GM19238 (cell line): ENCODE results near the gene RB1.

Source experiments
- DNase-seq: peaks from one replicate; pipeline ENCODE4 v3.0.0; 2011; ENCODE audit warnings: low spot score; ENCODE audit not compliant: insufficient read length

RB1 gene

GRCh38 chr13:48493066-48493765 is 189.7 kb downstream of the RB1 start:
- no peak for DNase-seq

DNA sequence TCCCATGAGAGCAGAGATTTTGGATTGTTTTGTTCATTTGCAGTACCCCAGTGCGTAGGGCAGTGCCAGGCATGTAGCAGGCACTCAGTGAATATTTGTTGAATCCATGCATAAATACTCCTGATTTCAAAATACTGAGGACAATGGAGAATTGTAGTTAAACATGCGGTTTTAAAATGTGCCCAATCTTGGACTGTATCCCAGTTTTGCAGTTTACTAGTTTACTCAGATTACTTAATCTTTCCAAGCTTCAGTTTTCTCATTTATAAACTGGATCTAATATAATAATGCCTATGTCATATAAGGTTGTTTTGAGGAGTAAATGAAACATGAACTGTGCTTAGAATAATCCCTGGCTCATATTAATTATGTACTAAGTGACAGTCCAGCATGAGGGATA is 190.3 kb downstream of the RB1 start:
- DNase-seq, result no peak

GRCh38 chr13:48494874-48495273 is 191.3 kb downstream of the RB1 start:
- DNase-seq, result no peak

- DNase-seq, result no peak
Measured at GRCh38 chr13:48496271-48497161, 193.0 kb downstream of the RB1 start.

DNA sequence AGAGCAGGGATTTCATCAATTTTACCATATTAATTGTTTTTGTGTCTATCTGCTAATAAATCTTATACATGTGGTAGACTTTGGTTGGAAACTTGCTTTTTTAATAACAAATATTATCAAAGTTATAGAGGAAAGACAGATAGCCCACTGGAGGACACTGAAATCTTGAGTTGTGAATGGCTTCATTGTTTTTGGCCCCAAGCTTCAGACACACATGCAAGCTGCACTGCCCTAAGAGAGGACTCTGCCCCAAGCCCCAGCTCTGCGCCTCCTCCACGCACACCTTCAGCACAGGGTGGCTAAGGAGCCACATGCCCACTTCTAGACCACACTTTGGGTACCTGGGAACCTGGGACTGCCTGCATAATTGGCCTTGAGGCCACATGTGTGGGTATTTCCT is 194.1 kb downstream of the RB1 start:
- no peak for DNase-seq

DNA sequence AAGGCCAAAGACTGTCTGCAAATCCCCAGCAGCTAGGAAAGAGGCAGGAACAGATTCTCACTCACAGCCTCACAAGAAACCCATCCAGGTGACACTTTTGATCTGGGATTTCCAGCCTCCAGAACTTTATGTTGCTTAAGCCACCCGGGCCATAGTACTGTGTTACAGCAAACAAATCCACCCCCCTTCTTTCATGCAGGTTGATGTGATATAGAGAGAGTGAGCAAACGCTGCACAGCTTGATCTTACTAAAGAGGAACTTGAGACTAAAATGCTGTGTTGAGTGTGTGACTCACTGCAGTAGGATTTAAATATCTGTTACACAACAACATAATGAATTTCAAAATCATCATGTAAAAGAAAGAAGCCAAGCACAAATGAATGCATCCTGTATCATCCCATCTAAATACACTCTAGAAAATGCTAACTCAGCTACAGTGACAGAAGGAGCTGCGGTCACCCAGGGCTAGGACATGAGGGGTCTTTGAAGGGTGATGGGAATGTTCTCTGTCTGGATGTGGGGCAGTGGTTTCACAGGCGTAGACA is 197.2 kb downstream of the RB1 start:
- no peak for DNase-seq

DNA sequence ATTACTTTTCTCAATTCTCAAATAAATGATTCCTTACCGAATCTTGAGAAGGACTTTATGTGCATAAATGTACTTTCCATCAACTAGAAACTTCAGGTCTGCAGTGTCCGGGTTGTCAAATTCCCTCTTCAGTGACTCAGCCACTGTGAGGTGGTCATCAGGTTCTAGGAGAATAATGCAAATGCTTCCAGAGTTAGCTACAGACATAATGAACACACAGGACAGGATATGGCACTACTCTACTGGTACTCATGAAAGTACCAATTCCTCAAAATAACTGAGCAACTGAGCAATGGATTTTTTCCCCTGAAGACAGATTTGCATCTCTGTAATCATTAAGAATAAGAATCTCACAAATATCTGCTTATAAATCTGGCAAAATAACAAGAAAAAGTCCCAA is 198.2 kb downstream of the RB1 start:
- no peak for DNase-seq

- DNase-seq, result no peak
Measured at GRCh38 chr13:48502601-48503319, 199.2 kb downstream of the RB1 start.

GRCh38 chr13:48504606-48505005 is 201.1 kb downstream of the RB1 start:
- DNase-seq, result no peak

DNA sequence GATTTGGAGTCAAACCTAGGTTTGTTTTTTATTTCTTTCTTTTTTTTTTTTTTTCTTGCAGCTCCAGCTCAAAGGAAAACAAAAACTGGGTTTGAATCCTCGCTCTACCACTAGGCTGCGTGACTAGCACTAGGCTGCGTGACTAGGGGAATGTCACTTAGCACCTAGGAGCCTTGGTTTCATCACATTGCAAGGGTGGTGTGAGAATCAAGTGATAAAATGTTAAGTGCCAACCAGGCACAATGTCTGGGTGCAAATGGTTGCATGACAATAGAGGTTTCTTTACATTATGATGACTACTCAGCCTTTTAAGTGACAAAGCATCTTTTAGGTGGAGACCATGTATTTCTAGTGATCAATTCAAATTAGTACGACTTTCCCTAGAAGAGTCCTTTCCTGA is 201.5 kb downstream of the RB1 start:
- no peak for DNase-seq

GRCh38 chr13:48505597-48506091 is 202.1 kb downstream of the RB1 start:
- DNase-seq, result peak; percentile 25

DNA sequence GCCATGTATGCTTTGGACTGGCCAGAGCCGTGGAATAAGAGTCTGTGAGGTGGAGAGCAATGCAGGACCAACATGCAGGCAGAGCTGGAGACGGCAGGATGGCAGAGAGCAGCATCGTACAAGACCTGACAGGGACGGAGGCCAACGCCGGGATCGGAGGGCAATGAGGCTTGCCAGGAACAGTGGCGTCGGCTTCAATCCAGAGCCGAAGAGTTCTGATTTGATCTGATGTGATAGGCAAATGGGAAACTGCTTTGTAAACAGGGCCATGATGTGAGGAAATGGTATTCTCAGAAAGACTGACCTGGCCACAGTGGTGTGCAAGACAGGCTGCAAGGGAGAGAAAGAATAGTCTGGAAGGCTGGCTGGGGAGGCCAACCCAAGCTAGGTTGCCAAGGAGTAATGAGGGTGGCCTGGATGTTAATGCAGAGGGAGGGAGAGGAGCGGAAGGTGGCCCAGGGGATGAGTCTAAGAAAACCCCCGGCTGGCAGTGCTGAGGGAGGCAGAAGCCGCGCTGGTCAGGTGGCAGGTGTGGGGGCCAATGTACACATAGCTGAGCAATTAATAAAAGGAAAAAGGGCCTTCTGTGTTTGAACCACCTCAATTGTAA is 202.6 kb downstream of the RB1 start:
- DNase-seq, result no peak

DNA sequence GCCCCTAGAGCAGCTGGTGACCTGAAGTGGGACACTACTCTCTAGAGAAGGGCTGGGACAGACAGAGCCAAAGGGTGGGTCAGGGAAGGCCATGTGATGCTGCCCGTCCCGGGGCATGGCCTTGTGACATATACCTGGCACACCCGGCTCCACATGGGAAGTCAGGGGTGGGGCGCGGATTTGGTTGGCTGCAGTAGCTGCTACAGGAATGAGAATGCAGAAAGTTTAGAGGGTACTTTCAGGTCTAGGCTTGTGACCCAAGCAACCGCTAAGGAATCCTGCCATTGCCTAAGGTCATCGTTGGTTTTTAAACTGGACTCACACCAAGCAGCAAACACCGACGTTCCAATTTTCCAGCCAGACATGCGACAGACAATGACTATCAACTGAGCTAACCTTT is 203.5 kb downstream of the RB1 start:
- DNase-seq, result no peak

GRCh38 chr13:48508011-48508410 is 204.5 kb downstream of the RB1 start:
- no peak for DNase-seq

DNA sequence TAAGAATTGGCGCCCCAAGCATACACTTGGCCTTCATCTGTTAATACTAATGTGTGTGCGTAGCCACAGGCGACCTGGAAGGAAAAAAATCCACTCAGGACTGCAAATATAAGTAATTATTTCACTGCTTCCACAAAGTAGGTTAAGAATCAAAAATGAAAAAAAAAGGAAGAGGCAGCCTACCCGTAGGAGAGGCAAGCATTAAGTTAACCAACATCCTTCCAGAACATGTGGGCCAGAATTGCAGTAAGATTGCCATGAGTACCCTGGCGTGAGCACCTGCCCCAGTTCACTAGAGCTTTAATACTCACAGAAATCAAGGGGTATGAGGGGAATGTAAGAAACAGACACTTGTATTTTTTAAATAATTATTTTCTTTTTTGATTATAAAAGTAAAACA is 207.1 kb downstream of the RB1 start:
- no peak for DNase-seq

DNA sequence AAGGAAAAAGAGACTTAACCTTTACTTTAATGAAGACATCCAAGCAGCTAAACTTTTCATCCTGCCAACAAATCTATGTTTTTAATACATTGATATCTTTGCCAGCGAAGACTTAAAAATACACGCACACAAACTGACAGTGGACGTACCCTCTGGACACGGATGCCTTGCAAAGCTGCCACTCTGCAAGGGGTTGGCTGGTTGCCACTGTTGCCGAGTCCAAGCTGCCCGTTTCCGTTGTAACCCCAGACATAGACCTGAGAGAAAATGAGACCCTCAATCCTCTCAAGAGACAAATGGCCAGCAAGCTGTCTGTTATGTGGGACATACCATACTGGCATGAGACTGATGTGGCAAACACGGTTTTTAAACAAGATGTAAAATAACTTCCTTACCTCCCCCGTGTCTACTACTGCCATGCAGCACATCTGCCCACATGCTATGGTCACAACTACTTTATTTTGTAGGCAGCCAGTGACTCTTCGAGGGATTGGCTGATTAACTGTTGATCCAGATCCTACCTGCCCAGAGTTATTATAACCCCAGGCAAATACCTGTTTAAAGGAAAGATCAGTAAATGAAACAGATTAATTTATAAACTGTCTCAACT is 208.2 kb downstream of the RB1 start:
- DNase-seq, result no peak

DNA sequence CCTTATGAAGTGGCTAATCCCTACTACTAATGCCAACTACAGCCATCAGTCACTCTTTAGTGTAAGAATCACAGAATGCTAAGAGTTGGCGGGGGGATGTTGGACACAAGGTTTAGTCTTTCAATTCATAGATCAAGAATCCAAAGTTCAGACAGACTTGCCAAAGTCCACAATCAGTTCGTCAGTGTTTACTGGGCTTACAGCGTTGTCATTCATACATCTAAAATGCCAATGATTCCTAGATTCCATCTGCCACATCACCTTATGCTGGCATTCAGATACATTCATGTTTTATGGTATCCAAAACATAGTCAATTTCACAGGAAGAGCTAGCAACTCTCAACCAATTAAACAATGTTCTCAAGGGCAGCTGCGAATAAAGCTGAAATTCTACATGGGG is 211.2 kb downstream of the RB1 start:
- DNase-seq, result no peak

- DNase-seq, result no peak
Measured at GRCh38 chr13:48515732-48516131, 212.2 kb downstream of the RB1 start.

- no peak for DNase-seq
Measured at GRCh38 chr13:48518083-48518482, 214.5 kb downstream of the RB1 start.

- DNase-seq, result no peak
Measured at GRCh38 chr13:48526286-48526685, 222.7 kb downstream of the RB1 start.

DNA sequence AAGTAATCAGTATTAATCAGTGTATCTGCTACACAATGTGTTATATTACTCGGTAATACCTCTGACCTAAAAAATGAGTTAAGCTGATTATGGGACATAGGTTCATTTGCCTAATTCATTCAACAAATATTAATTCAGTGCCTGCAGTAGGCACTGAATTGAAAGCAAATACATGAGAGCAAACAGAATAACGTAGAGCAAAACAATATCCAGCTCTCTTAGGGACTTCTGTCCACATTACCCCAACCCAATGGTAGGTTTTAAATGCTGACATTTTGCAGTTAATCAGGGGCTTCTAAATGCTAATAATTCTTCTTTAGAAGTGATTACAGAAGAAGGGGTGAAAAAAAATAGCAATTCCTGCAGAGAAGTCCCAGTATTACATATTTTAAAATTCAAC is 224.4 kb downstream of the RB1 start:
- no peak for DNase-seq
